GM12864 (cell line): ENCODE measurements around the gene ATG101.

ENCODE experiments used
- DNase-seq: peaks from one replicate; pipeline ENCODE4 v3.0.0-alpha.2; 2011; ENCODE audit warnings: low read depth
- H3K4me3 ChIP-seq: 2 replicates; pipeline ENCODE4 v1.5.1; 2011; ENCODE audit warnings: mild to moderate bottlenecking, low read depth, low read length, control low read depth
- CTCF ChIP-seq: IDR thresholded peaks from 2 replicates; pipeline ENCODE4 v1.5.1; 2011; ENCODE audit warnings: low read depth, mild to moderate bottlenecking, moderate library complexity, low read length, control low read depth, inconsistent platforms; ENCODE audit errors: missing control alignments

ATG101 gene

DNA sequence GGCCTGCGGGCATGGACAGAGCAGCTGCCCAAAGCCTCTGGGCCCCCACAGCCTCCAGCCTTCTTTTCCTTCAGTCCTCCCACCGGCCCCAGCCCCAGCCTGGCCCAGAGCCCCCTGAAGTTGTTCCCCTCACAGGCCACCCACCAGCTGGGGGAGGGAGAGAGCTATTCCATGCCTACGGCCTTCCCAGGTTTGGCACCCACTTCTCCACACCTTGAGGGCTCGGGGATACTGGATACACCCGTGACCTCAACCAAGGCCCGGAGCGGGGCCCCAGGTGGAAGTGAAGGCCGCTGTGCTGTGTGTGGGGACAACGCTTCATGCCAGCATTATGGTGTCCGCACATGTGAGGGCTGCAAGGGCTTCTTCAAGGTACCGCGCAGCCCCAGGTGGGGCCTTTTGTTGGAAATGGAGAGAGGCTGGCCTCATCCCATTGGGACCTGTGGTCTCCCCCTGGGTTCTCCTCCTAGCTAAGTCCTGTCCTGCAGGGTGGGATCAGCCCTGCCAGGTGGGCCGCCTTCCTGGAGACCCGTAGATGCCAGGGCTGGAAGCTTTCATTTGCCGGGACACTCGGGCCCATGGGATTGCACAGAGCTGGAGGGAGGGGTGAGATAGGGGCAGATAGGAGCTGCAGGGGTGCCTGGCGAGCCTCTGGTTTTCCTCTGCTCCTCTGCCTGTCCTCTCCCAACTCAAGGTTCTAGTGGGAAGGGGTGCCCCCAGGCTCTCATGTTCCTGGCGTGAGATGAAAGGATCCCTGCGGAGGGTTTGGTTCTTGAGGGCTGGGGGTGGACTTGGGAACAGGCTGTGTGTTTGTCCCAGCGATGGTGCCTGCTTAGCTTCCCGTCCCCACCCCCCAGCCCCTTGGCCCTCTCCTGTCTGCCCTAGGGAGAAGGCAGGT is 14.7 kb upstream of the ATG101 start:
- TF ChIP-seq CTCF, result no peak
- DNase-seq, result no peak
- H3K4me3 ChIP-seq, result no peak overlapping the region

GRCh38 chr12:52055731-52056711 is 13.8 kb upstream of the ATG101 start:
- no peak for TF ChIP-seq CTCF
- DNase-seq, result no peak

GRCh38 chr12:52056801-52057637 is 12.8 kb upstream of the ATG101 start:
- no peak overlapping the region for H3K4me3 ChIP-seq
- no peak for TF ChIP-seq CTCF
- no peak for DNase-seq

More at GRCh38 chr12:52055731-52056711, 13.8 kb upstream of the ATG101 start:
- H3K4me3 ChIP-seq, result no peak overlapping the region

DNA sequence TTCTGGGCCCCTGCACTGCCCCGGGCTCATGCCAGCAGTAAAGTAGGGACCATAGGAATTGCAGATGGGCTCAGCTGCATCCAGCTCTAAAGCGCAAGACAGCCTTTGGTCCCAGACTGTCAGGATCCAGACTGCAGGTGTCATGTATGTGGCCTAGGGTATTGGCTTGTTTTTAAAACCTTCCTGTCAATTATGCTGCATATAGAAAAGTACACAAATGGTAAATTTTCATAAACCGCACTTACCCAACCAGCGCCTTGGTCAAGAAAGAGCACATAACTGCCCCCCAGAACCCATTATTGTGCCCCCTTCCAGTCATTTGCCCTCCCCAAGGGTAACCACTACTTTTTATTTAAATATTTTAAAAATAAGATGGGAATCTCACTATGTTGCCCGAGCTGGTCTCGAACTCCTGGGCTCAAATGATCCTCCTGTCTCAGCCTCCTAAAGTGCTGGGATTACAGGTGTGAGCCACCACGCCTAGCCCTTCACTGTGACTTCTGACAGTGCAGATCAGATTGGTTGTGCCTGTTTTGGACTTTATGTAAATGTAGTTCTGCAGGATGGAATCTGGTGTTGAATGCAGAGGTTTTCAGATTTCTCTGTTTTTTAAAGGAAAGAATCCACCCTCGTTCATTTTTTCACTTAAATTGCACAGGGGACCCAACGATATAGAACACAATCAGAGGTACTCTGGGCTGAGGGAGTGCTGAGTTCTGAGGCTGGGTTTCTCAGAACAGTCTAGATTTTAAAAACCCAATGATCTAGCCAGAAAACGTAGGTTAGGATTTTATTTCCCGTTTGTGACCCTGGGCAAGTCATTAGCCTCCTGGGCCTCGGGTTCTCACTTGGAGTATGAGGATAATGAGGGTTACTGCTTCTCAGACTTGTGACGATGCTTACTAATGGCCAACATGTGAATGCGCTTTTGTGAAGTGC is 11.9 kb upstream of the ATG101 start:
- no peak for DNase-seq
- H3K4me3 ChIP-seq, result no peak overlapping the region
- no peak for TF ChIP-seq CTCF

- no peak for TF ChIP-seq CTCF
- no peak overlapping the region for H3K4me3 ChIP-seq
- DNase-seq, result no peak
Measured at GRCh38 chr12:52058631-52059361, 11.0 kb upstream of the ATG101 start.
